SK-N-MC (cell line): ENCODE results near the gene SCG5.

Experiments used
- DNase-seq: peaks from one replicate; pipeline ENCODE4 v3.0.0-alpha.2; 2011; ENCODE audit warnings: low read depth, low spot score
- H3K27ac ChIP-seq: fragments of 200-600 bp; sonication (generic); 2 replicates; pipeline ENCODE4 v1.5.1; 2016; ENCODE audit warnings: mixed run types
- H3K36me3 ChIP-seq: fragments of 200-600 bp; sonication (generic); 2 replicates; pipeline ENCODE4 v1.6.1; 2017; ENCODE audit warnings: antibody characterized with exemption, low read length, mixed read lengths; ENCODE audit not compliant: insufficient read depth
- H3K4me3 ChIP-seq: fragments of 200-600 bp; sonication (generic); 2 replicates; pipeline ENCODE4 v1.5.1; 2016
- H3K9ac ChIP-seq: fragments of 200-600 bp; sonication (generic); 2 replicates; pipeline ENCODE4 v1.8.0; 2017; ENCODE audit warnings: mixed run types, mixed read lengths; ENCODE audit not compliant: insufficient read length
- H3K9me3 ChIP-seq: fragments of 200-600 bp; sonication (generic); 2 replicates; pipeline ENCODE4 v1.6.1; 2017; ENCODE audit warnings: low read depth, mild to moderate bottlenecking, antibody characterized with exemption, low read length, moderate library complexity, mixed read lengths
- EZH2 ChIP-seq: fragments of 200-600 bp; sonication (generic); IDR thresholded peaks from one replicate; pipeline ENCODE4 v1.6.1; 2017; ENCODE audit warnings: antibody characterized with exemption
- FOXP2 ChIP-seq: optimal IDR thresholded peaks from 2 replicates; pipeline ENCODE3; 2011; ENCODE audit warnings: mild to moderate bottlenecking, moderate library complexity; ENCODE audit not compliant: insufficient read depth; ENCODE audit errors: extremely low read length, control extremely low read depth
- POLR2AphosphoS5 ChIP-seq: IDR thresholded peaks from 2 replicates; pipeline ENCODE4 v1.6.1; 2012; ENCODE audit warnings: mild to moderate bottlenecking, low read depth, low read length, borderline replicate concordance

Gene SCG5

DNA sequence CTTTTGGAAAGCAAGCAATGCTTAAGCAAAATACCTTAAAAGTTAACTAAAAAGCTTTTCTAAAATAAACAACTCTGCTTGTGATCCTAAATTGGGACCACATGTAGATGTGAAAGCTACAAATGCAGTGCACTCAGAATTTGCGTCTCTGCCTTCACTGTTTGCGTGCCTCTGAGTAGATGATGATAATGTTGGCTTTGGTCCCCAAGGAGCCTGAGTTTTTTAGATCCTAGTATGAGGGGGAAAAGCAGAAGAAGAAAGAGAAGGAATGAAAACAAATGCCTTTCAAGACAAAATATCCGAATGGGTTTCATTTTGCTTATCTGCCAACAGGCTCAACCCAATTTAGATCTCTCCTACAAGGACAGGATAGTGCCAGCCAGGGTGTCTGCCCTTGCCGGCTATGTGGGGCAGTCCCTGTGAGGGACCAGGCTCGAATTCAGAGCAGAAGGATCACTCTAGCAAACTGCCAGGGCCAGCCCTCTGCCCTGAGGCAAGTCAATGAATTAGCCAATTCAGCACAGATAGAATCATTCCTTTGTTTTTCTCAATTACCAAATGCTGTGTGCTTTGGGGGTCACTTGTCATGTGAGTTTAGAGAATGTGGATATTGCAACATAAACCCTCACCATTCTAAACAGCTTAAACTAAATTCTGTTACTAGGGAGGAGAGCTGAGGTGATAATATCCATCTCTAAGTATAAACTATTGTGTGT lies 28.5 kb downstream of the SCG5 start:
- H3K9ac ChIP-seq, result no peak overlapping the region

DNA sequence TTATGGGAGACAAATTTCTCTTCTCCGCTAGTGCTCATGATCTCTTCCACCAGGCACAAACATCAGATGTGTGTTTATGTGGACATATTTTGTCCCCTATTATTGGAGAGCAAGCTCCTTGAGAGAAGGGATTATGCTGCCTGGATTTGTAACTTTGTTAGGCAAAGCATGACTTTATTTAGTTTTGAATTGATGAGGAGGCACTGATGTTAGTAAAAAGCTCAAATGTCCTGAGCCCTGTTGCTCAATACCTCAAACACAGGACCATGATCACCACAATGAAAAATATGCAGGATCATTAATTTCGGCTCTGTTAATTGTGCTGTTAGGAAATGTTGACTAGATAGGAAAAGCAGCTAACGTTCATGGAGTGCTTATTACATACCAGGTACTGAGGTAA lies 29.1 kb downstream of the SCG5 start:
- Histone ChIP-seq H3K36me3 (no peaks in the 10 kb centered on the region), H3K4me3 (no peak overlapping the region), H3K9ac (no peak overlapping the region), H3K9me3 (no peaks in the 10 kb centered on the region), H3K27ac (no peak overlapping the region)
- TF ChIP-seq POLR2AphosphoS5 (no peak), FOXP2 (no peak), EZH2 (no peak)
- DNase-seq, result no peak

More for the DNA sequence above, 28.5 kb downstream of the SCG5 start:
- no peak for DNase-seq
- Histone ChIP-seq H3K27ac (no peak overlapping the region), H3K4me3 (no peak overlapping the region), H3K36me3 (no peaks in the 10 kb centered on the region), H3K9me3 (no peaks in the 10 kb centered on the region)
- TF ChIP-seq POLR2AphosphoS5 (no peak), EZH2 (no peak), FOXP2 (no peak)

DNA sequence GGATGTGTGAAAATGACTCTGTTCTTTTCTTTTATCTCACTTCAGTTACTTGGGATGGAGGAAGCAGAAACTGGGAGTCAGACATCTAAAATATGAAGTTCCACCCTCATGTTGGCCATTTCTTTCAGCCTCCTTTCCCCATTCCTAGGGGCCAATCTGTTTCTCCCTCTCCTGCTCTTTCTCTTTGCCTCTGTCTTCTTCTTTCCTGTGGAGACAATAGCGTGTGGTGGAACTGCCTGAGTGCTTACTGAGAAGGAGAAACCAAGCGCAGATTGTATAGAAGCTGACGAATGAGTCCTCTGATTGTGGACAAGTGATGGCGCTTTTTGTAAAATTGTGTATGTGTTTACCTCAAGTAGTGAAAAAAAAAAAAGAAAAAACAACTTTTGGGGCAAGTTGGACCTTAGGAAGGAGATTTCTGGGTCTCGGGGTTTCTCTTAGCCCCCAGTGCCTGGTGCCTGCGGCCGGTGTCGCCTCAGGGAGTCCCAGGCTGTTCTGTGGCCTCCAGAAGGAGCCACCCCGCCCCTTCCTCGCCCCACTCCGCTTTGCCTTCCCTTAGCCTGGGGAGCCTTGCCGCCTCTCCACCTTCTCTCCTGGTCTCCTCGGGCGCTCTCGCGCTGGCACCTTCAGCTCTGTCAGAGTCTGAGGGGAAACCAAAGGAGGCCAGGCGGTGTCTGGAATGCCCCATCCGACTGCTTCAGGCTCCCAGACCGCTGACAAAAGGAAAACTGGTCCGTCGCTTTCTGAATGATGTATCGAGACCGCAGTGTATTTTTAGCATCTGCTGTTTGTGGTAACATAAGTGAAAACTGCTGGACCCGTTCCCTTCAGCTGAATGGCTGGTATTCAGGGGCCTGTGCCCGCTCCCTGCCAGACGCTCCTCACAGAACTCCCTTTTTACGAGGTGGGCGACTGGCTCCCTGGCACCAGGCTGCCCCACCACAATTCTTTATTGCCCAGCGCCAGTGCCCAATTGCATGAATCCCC lies 30.1 kb downstream of the SCG5 start:
- no peak overlapping the region for H3K9ac ChIP-seq
- H3K4me3 ChIP-seq, result no peak overlapping the region

DNA sequence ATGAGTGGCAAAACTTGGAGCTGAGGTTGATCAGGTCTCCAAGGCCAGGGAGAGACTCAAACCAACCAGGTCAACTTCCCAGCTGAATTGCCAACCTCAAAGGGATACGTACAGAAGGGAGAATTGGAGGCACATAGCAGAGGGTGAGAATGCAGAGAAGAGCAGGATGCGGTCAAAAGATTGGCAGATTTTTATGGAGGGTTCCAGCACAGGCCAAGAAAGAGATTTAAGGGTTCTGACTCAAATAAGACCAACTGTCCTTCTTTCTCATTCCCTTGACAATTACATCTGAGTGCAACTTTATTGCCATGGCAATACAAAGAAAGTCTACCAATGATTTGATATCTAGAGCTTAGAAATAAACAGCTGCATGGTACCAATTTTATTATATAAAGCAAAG lies 33.2 kb downstream of the SCG5 start:
- DNase-seq, result no peak
- TF ChIP-seq EZH2 (no peak), POLR2AphosphoS5 (no peak)
- Histone ChIP-seq H3K36me3 (no peaks in the 10 kb centered on the region), H3K9ac (no peak overlapping the region), H3K9me3 (no peaks in the 10 kb centered on the region), H3K4me3 (no peak overlapping the region), H3K27ac (no peak overlapping the region)

More for the DNA sequence above, 30.1 kb downstream of the SCG5 start:
- Histone ChIP-seq H3K36me3 (no peaks in the 10 kb centered on the region), H3K27ac (no peak overlapping the region), H3K9me3 (no peaks in the 10 kb centered on the region)
- TF ChIP-seq EZH2 (no peak), POLR2AphosphoS5 (no peak), FOXP2 (no peak)
- no peak for DNase-seq

DNA sequence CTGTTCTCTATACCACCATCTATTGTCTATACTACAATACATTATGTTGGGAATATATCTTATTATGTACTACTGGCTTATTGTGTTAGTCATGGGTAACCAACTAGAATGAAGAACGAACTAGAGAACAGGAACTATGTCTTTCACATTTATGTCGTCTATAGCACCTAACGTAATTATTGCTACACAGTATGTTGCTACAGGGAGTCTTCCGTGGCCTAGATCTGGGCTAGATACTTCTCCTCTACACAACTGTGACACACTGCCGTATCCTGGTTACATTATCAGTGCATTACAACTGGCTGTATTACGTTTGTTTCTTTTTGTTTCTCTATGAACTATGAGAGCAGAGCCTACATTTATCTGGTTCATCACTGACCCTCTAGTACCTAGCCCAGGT lies 34.0 kb downstream of the SCG5 start:
- no peak for DNase-seq
- H3K27ac ChIP-seq, result no peak overlapping the region
- no peak for TF ChIP-seq EZH2
- TF ChIP-seq FOXP2, result no peak
- no peak for TF ChIP-seq POLR2AphosphoS5
- no peak overlapping the region for H3K9ac ChIP-seq
- H3K4me3 ChIP-seq, result no peak overlapping the region
- H3K36me3 ChIP-seq, result no peaks in the 10 kb centered on the region
- no peaks in the 10 kb centered on the region for H3K9me3 ChIP-seq

DNA sequence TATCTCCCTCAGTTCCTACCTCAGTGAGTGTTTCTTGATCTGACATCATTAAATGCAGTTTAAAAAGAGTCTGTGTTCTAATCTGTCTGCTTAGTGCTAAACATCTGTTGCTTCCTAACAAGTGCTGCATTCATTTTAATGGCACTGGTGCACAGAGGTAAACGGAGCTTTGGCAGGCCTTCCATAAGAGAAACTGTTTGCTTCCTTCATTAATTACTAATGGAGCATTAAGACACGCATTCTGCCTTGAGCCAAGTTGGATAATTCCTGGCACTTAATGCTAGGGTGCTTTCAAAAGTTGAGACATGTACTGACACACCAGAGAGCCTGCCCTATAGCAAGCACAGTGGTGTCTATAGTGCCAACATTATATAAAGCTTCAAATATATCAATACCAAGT lies 34.7 kb downstream of the SCG5 start:
- Histone ChIP-seq H3K9ac (no peak overlapping the region), H3K4me3 (no peak overlapping the region), H3K27ac (no peak overlapping the region), H3K9me3 (no peaks in the 10 kb centered on the region), H3K36me3 (no peaks in the 10 kb centered on the region)
- no peak for DNase-seq
- TF ChIP-seq EZH2, result no peak
- no peak for TF ChIP-seq POLR2AphosphoS5
- no peak for TF ChIP-seq FOXP2

DNA sequence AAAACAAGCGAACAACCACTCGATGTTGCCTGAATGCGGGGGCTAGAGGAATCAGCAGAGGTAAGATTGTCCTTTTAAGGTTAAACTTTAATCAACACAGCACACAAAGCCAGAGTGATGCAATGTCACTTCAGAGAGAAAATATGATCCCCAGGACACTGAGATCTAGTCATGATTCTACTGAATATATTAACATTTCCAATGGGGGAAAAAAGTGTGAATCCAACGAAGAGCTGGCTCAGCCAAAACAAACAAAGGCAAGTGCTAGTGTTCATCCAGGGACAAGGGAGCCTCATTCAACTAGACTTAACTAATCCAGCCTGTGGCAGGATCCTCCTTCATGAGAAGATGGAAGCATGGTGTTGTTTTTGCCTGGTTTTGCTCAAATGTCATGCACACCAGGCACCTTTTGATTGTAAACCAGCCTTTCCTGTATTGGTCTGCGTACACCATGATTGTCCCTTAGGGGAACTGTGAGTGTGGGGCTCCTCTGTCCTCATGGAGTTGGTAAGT lies 35.8 kb downstream of the SCG5 start:
- H3K9me3 ChIP-seq, result no peaks in the 10 kb centered on the region
- H3K27ac ChIP-seq, result no peak overlapping the region
- TF ChIP-seq POLR2AphosphoS5, result no peak
- no peak for TF ChIP-seq FOXP2
- no peak for TF ChIP-seq EZH2

DNA sequence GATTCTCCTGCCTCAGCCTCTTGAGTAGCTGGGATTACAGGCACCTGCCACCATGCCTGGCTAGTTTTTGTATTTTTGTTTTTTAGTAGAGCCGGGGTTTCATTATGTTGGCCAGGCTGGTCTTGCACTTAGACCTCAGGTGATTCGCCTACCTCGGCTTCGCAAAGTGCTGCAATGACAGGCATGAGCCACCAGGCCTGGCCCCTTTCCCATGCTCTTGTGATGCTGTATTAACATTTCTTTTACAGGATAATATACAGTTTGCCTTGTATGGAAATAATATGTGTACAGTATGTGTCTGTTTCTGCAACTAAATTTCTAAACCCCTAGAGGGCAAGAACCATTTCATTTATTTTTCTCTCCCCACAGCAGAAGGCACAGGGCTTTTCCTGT lies 37.8 kb downstream of the SCG5 start:
- Histone ChIP-seq H3K4me3 (no peak overlapping the region), H3K9me3 (no peaks in the 10 kb centered on the region), H3K9ac (no peak overlapping the region), H3K36me3 (no peaks in the 10 kb centered on the region), H3K27ac (no peak overlapping the region)
- no peak for TF ChIP-seq POLR2AphosphoS5
- no peak for TF ChIP-seq EZH2
- TF ChIP-seq FOXP2, result no peak
- no peak for DNase-seq

More for the DNA sequence above, 35.8 kb downstream of the SCG5 start:
- Histone ChIP-seq H3K4me3 (no peak overlapping the region), H3K36me3 (no peaks in the 10 kb centered on the region), H3K9ac (no peak overlapping the region)
- DNase-seq, result no peak

DNA sequence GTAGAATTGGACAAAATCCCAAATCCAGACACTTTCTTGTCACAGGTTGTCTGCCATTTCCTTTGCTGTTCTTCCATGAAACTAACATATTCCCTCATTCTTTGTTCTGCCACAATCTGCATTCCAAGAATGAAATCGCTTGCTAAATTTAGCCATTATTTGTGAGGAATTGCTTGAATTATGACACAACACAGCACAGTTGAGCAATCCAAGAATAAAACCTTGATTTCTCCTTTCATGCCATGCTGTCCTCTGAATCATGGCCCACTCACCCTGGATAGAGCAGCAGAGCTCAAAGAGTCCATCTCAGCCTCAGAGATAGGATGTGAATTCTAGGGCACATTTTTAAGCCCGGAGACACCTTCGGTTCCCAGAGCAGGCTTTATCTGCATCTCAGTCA lies 41.1 kb downstream of the SCG5 start:
- DNase-seq, result no peak
- Histone ChIP-seq H3K27ac (no peak overlapping the region), H3K9ac (no peak overlapping the region)

More for the DNA sequence above, 41.1 kb downstream of the SCG5 start:
- H3K9me3 ChIP-seq, result no peaks in the 10 kb centered on the region
- no peaks in the 10 kb centered on the region for H3K36me3 ChIP-seq
- TF ChIP-seq FOXP2, result no peak
- no peak for TF ChIP-seq POLR2AphosphoS5
- TF ChIP-seq EZH2, result no peak
- H3K4me3 ChIP-seq, result no peak overlapping the region
